ENCODE results near the gene CDH4.

GRCh38 chr20:61638802-61639585 lies 386.9 kb downstream of the CDH4 start:
- TF ChIP-seq POLR2A (IDR thresholded peaks at IDR 0.05): no peak
- no peak for TF ChIP-seq CTCF (IDR thresholded peaks at IDR 0.05)

All from ovary (tissue), 3 donors.